ENCODE data around the gene GNG8. TPM values are rescaled to one million over a fixed set of nuclear protein-coding genes. Genes with fewer than 3 reads are reported as not detected.

The GNG8 gene
- total RNA-seq, 1 donor from 2014 or later: not detected

- DNase-seq (ENCODE audit: low spot score): no peak
Observed at GRCh38 chr19:46602392-46603194, 33.4 kb downstream of the GNG8 start.

GRCh38 chr19:46601318-46602224, 34.4 kb downstream of the GNG8 start, which contains the start of gene CALM3:
Gene CALM3 (plus strand): TSS chr19:46601330. CDS start chr19:46601435, 105 bp downstream.
- no peak for DNase-seq (ENCODE audit: low spot score)

- DNase-seq (ENCODE audit: low spot score): peak; percentile 98
Observed at GRCh38 chr19:46600384-46601317, 35.4 kb downstream of the GNG8 start.

- DNase-seq (ENCODE audit: low spot score): no peak
Observed at GRCh38 chr19:46599716-46600373, 36.2 kb downstream of the GNG8 start.

- DNase-seq (ENCODE audit: low spot score): no peak
Observed at GRCh38 chr19:46598372-46598917, 37.6 kb downstream of the GNG8 start.

GRCh38 chr19:46596008-46596407, 40.0 kb downstream of the GNG8 start:
- no peak for DNase-seq (ENCODE audit: low spot score)

GRCh38 chr19:46591870-46592269, 44.1 kb downstream of the GNG8 start:
- DNase-seq (ENCODE audit: low spot score): no peak

- no peak for DNase-seq (ENCODE audit: low spot score)
Observed at GRCh38 chr19:46591254-46591653, 44.7 kb downstream of the GNG8 start.

GRCh38 chr19:46587861-46588260, 48.1 kb downstream of the GNG8 start:
- DNase-seq (ENCODE audit: low spot score): no peak

GRCh38 chr19:46586294-46586693, 49.7 kb downstream of the GNG8 start:
- no peak for DNase-seq (ENCODE audit: low spot score)

- DNase-seq (ENCODE audit: low spot score): no peak
Observed at GRCh38 chr19:46585539-46585938, 50.5 kb downstream of the GNG8 start.

Other genes starting within 250 kb of the GNG8 start
- gene CCDC8, start 222.6 kb downstream of the GNG8 start, total RNA-seq: 8.5 TPM
- gene PNMA8C, start 207.3 kb downstream of the GNG8 start, total RNA-seq: 1.4 TPM
- 9.6 TPM for gene PNMA8A, start 164.6 kb downstream of the GNG8 start, total RNA-seq
- gene PNMA8B, start 140.3 kb downstream of the GNG8 start, total RNA-seq: 5.3 TPM
- 325 TPM for gene CALM3, start 34.9 kb downstream of the GNG8 start, total RNA-seq
- 1.7 TPM for gene PTGIR, start 11.1 kb downstream of the GNG8 start, total RNA-seq
- 31.0 TPM for gene DACT3, start 25.0 kb upstream of the GNG8 start, total RNA-seq
- 61.5 TPM for gene PRKD2, start 80.9 kb upstream of the GNG8 start, total RNA-seq
- 16.3 TPM for gene FKRP, start 109.9 kb upstream of the GNG8 start, total RNA-seq
- gene STRN4, start 110.2 kb upstream of the GNG8 start, total RNA-seq: 83.9 TPM
- gene SLC1A5, start 152.4 kb upstream of the GNG8 start, total RNA-seq: 105 TPM
- 125 TPM for gene AP2S1, start 214.6 kb upstream of the GNG8 start, total RNA-seq
- 60.1 TPM for gene ARHGAP35, start 224.8 kb upstream of the GNG8 start, total RNA-seq

Measured in mucosa of gallbladder (tissue), 1 donor.